GM19240 (cell line): Measurements from ENCODE around the gene LMO2.
"Not testable (repeated sequence)": the region's sequence is repeated elsewhere in the genome, so short reads cannot be mapped to it uniquely, and the experiment has no call there.

Source experiments
- DNase-seq: peaks from one replicate; pipeline ENCODE4 v3.0.0; 2011; ENCODE audit warnings: low spot score; ENCODE audit not compliant: insufficient read length

LMO2 gene

DNA sequence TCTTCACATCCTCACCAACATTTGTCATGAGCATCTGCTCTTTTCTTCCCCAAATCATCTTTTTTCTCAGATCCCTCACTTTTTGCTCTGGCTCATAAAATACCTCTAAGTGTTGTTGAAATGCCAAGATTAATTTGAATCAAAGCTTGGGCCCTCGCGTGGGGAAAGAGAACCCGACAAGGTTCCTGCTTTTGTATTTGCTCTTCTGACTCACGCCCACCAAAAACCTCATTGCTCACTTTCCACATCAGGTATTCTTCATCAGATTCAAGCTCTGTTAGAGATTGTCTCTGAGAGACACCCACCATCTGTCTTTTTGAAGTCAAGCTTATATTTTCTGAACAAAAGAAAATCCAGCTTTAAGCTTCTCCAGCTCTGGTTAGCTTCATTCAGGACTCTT lies 64.7 kb downstream of the LMO2 start:
- DNase-seq = no peak

DNA sequence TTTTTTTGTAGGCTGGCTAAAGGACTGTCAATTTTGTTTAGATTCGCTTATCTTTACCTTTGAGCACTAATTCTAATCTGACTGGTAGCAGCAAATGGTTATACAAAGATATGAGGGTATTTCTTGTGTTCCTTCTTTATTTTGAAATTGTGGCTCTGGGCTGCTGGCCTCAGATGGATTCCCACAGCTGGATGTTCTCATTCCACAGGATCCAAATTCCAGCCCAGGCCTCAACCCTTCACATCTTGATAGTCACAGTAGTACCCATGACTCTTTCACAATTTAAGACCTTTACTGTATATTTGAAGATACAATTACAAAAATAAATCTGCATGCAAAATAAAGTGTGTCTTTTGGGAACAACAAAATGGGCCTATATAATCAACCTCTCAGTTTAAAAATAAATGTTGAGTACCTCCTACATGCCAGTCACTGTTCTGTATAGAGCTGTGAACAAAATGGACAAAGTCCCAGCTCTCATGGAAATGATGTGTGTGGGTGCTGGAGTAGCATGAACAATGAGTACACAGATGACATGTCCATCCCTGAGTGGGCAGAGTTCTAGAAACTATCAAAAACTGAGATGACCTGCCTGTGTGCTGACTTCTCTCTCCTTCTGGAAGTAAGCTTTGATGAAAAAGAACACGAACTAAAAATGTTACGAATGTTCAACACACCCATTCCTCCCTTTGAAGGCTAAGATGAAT lies 65.9 kb downstream of the LMO2 start:
- no peak for DNase-seq

DNA sequence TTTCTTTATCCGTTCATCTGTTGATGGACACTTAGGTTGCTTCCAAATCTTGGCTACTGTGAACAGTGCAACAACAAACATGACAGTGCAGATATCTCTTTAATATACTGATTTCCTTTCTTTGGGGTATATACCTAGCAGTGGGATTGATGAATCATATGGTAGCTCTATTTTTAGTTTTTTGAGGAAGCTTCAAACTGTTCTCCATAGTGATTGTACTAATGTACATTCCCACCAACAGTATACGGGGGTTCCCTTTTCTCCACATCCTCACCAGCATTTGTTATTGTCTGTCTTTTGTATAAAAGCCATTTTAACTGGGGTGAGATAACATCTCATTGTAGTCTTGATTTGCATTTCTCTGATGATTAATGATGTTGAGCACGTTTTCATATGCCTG lies 68.9 kb downstream of the LMO2 start:
- DNase-seq = not testable (repeated sequence)

DNA sequence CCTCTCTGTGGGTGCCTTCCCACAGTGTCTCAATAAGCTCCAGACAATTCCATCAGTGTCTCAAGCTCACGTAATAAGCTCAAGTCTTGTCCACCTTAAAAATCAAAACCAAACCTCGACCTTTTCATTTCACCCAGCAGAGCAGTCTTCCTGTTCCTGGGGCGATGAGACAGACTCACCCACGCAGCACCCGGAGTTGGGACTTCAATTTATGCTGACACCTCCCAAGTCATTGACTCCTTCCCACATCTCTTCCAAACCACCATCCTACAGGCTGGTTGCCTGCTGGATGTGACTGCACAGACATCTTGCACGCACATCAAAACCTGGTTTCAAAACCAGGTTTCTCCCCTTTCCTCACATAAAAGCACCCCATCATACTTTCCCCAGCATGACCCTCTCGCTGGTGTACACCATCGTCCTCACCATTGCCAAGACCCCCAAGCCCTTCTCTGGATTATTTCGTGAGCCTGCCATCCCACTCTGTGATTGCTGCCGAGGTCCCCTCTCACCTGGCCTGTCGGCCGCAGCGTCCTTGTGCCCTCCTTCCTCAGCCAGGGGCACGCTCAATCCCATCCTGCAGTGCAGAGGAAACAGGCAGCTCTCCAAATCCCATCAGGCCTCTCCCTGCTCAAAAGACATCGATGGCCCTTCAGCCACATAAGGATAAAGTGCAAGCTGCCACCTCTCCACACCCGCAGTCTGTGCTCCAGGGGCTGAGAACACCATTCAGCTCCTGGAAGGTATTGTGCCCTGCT lies 72.4 kb downstream of the LMO2 start:
- no peak for DNase-seq
